ENCODE results near the gene OIT3.

DNA sequence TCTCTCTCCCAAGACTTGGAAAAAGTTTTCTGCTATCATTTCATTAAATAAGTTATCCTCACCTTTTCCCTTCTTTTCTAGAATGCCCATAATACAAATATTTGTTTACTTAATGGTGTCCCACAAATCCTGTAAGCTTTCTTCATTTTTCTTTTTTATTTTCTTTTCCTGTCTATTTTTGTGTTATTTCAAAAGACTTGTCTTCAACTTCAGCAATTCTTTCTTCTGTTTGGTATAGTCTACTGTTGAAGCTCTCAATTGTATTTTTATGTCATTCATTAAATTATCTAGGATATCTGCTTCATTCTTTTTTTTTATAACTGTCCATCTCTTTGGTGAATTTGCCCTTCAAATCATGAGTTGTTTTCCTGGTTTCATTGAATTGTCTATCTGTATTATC lies 86.2 kb downstream of the OIT3 start:
- TF ChIP-seq, protein P1, sequence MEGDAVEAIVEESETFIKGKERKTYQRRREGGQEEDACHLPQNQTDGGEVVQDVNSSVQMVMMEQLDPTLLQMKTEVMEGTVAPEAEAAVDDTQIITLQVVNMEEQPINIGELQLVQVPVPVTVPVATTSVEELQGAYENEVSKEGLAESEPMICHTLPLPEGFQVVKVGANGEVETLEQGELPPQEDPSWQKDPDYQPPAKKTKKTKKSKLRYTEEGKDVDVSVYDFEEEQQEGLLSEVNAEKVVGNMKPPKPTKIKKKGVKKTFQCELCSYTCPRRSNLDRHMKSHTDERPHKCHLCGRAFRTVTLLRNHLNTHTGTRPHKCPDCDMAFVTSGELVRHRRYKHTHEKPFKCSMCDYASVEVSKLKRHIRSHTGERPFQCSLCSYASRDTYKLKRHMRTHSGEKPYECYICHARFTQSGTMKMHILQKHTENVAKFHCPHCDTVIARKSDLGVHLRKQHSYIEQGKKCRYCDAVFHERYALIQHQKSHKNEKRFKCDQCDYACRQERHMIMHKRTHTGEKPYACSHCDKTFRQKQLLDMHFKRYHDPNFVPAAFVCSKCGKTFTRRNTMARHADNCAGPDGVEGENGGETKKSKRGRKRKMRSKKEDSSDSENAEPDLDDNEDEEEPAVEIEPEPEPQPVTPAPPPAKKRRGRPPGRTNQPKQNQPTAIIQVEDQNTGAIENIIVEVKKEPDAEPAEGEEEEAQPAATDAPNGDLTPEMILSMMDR (IDR thresholded peaks at IDR 0.05; ENCODE audit: insufficient read depth, low read depth, low read length), result no peak
- no peak for TF ChIP-seq EZH2 (IDR thresholded peaks at IDR 0.05; ENCODE audit: insufficient read depth, low read length)
